NK-92 treated with Interleukin-12 subunit alpha and Interleukin-12 subunit beta, amount 100 ng/mL, for 24 hours (cell line): ENCODE results near the gene ARPC5L.
"Not testable (repeated sequence)": the region's sequence is repeated elsewhere in the genome, so short reads cannot be mapped to it uniquely, and the experiment has no call there.

Experiments
- DNase-seq: peaks from one replicate; lab custom pipeline; 2025; lab: John Stamatoyannopoulos, UW

Gene ARPC5L

GRCh38 chr9:124894035-124894740 lies 32.3 kb downstream of the ARPC5L start:
- DNase-seq = no peak

GRCh38 chr9:124894741-124895170 lies 32.8 kb downstream of the ARPC5L start:
- DNase-seq = no peak

GRCh38 chr9:124897570-124898460 lies 35.9 kb downstream of the ARPC5L start:
- no peak for DNase-seq

- DNase-seq = no peak
These were observed 37.9 kb downstream of the ARPC5L start for GRCh38 chr9:124899845-124900244.

- no peak for DNase-seq
These were observed 45.0 kb downstream of the ARPC5L start for GRCh38 chr9:124906966-124907365.

GRCh38 chr9:124908098-124908497 lies 46.2 kb downstream of the ARPC5L start:
- DNase-seq = no peak

- no peak for DNase-seq
These were observed 49.8 kb downstream of the ARPC5L start for GRCh38 chr9:124911766-124912165.

GRCh38 chr9:124913378-124913777 lies 51.4 kb downstream of the ARPC5L start:
- no peak for DNase-seq

GRCh38 chr9:124914753-124915405 lies 52.9 kb downstream of the ARPC5L start:
- no peak for DNase-seq

- DNase-seq = not testable (repeated sequence)
These were observed 58.5 kb downstream of the ARPC5L start for GRCh38 chr9:124920394-124920793.
